HepG2 (cell line): ENCODE data around the gene CTCF. TPM values are rescaled to one million over a fixed set of nuclear protein-coding genes. Genes with fewer than 3 reads are reported as not detected.

Experiments used
- ATAC-seq: fragments of 200-7000 bp; cut with Tn5 transposase; 3 replicates; pipeline ENCODE4 v1.9.1; 2020; ENCODE audit warnings: mild to moderate bottlenecking, moderate library complexity
- BruUV-seq: library from RNA; stranded (reverse); fragments of 400-500 nt; replicated peaks from 2 replicates; lab custom pipeline; 2021; lab: Mats Ljungman, UMichigan
- CTCF ChIA-PET: fragments of 300-600 bp; formaldehyde crosslinking; extraction: SDS; loops from one replicate; lab custom pipeline; 2021; ENCODE audit warnings: low total read pairs, inconsistent platforms, low intra/inter-chr PET ratio; lab: Yijun Ruan, JAX
- POLR2A ChIA-PET: fragments of 350-600 bp; sonication (Branson Sonifier 250); formaldehyde crosslinking; loops from one replicate; lab custom pipeline; 2020; ENCODE audit warnings: antibody characterized with exemption, inconsistent platforms; lab: Yijun Ruan, JAX
- DNase-seq: peaks from one replicate; pipeline ENCODE4 v3.0.0-alpha.2; 2015; ENCODE audit warnings: low spot score
- FAIRE-seq: peaks from 3 replicates; lab custom pipeline; 2011; peaks lifted over from hg19 to GRCh38; lab: Jason Lieb, UNC
- H2AFZ ChIP-seq: one replicate; pipeline ENCODE4 v1.6.1; 2011; ENCODE audit warnings: low read length, inconsistent platforms
- H3K27ac ChIP-seq: fragments of 300-600 bp; 3 replicates; pipeline ENCODE4 v1.8.0; 2011; ENCODE audit warnings: mixed run types, mild to moderate bottlenecking, mixed read lengths, low read length, inconsistent platforms; ENCODE audit not compliant: insufficient read depth; ENCODE audit errors: extremely low read length
- H3K27me3 ChIP-seq, 2 experiments: fragments of 200-600 bp in 1 of 2; 2 replicates in 1 of 2; 3 replicates in 1 of 2; pipeline versions ENCODE4 v1.6.0 to v1.8.0; 2011; ENCODE audit warnings: low read length in 2 of 2, mild to moderate bottlenecking in 2 of 2, moderate library complexity in 2 of 2, inconsistent platforms in 1 of 2; ENCODE audit not compliant: insufficient read depth in 2 of 2, control insufficient read depth in 1 of 2
- H3K36me3 ChIP-seq, 2 experiments: fragments of 200-600 bp in 1 of 2; replicated peaks in 1 of 2; 2 replicates in 1 of 2; 3 replicates in 1 of 2; pipeline versions ENCODE4 v1.5.1 to v1.8.0; 2011; ENCODE audit warnings: low read length in 2 of 2, inconsistent platforms in 1 of 2; ENCODE audit not compliant: insufficient read depth in 2 of 2, control insufficient read depth in 1 of 2
- H3K4me1 ChIP-seq: 2 replicates; pipeline ENCODE4 v1.5.1; 2012; ENCODE audit warnings: low read length, inconsistent platforms; ENCODE audit not compliant: insufficient read depth
- H3K4me2 ChIP-seq: 2 replicates; pipeline ENCODE4 v1.6.0; 2011; ENCODE audit warnings: low read depth, low read length, inconsistent platforms
- H3K4me3 ChIP-seq, 3 experiments: fragments of 200-600 bp in 1 of 3; sonication (generic), shearing (Covaris generic) in 1 of 3; replicated peaks in 1 of 3; 2 replicates each; pipeline ENCODE4 v1.5.1; 2011 to 2016; ENCODE audit warnings: low read length in 3 of 3, inconsistent platforms in 2 of 3, low read depth in 2 of 3, mild to moderate bottlenecking in 2 of 3, control low read depth in 1 of 3, mixed read lengths in 1 of 3; ENCODE audit not compliant: insufficient read depth in 1 of 3
- H3K79me2 ChIP-seq: one replicate; pipeline ENCODE4 v1.6.1; 2011; ENCODE audit warnings: low read length, inconsistent platforms; ENCODE audit not compliant: insufficient read depth
- H3K9ac ChIP-seq: 2 replicates; pipeline ENCODE4 v1.6.0; 2011; ENCODE audit warnings: mild to moderate bottlenecking, low read depth, low read length, inconsistent platforms; ENCODE audit not compliant: insufficient read depth
- H3K9me3 ChIP-seq: 2 replicates; pipeline ENCODE4 v1.5.1; 2012; ENCODE audit warnings: mild to moderate bottlenecking, low read length
- H4K20me1 ChIP-seq: 2 replicates; pipeline ENCODE4 v1.6.0; 2011; ENCODE audit warnings: inconsistent platforms, mild to moderate bottlenecking, low read length, moderate library complexity; ENCODE audit not compliant: insufficient read depth
- BRCA1 ChIP-seq: sonication (generic); formaldehyde crosslinking; IDR thresholded peaks from 2 replicates; pipeline ENCODE4 v1.4.0; 2020; ENCODE audit warnings: missing genetic modification reagents
- KAT2B ChIP-seq: fragments of 150-350 bp; IDR thresholded peaks from 2 replicates; pipeline ENCODE4 v1.6.1; 2014; ENCODE audit warnings: low read depth, low read length, borderline replicate concordance
- MAFK ChIP-seq, 2 experiments: IDR thresholded peaks in 1 of 2; conservative IDR thresholded peaks in 1 of 2; 2 replicates each; pipeline ENCODE4 v1.6.1; 2011; ENCODE audit warnings: improper control_type of control experiment in 2 of 2, low read length in 2 of 2
- NR2C2 ChIP-seq: sonication (generic); formaldehyde crosslinking; IDR thresholded peaks from 2 replicates; pipeline ENCODE4 v1.4.0; 2020; ENCODE audit warnings: missing genetic modification reagents, mild to moderate bottlenecking, moderate library complexity, borderline replicate concordance
- PBX2 ChIP-seq: IDR thresholded peaks from 2 replicates; pipeline ENCODE4 v1.6.1; 2016; ENCODE audit warnings: control low read depth
- PRPF4 ChIP-seq: fragments of 200-400 bp; formaldehyde crosslinking; IDR thresholded peaks from 2 replicates; pipeline ENCODE4 v1.6.1; 2016; ENCODE audit warnings: low read length, low read depth; ENCODE audit not compliant: poor library complexity, severe bottlenecking
- RXRA ChIP-seq: sonication (generic); formaldehyde crosslinking; IDR thresholded peaks from 2 replicates; pipeline ENCODE4 v1.5.1; 2020; ENCODE audit warnings: missing genetic modification reagents
- RXRB ChIP-seq: IDR thresholded peaks from 2 replicates; pipeline ENCODE4 v1.6.1; 2016; ENCODE audit warnings: borderline replicate concordance, missing genetic modification reagents, missing compliant biosample characterization
- SKI ChIP-seq: fragments of 450-650 bp; IDR thresholded peaks from one replicate; pipeline ENCODE4 v1.6.1; 2018; ENCODE audit warnings: mild to moderate bottlenecking; ENCODE audit not compliant: partially characterized antibody
- TEAD3 ChIP-seq: optimal IDR thresholded peaks from 2 replicates; pipeline ENCODE3; 2016; ENCODE audit warnings: borderline replicate concordance
- ZNF143 ChIP-seq: sonication (generic); formaldehyde crosslinking; IDR thresholded peaks from 2 replicates; pipeline ENCODE4 v1.4.0; 2020; ENCODE audit warnings: missing genetic modification reagents
- ZNF296 ChIP-seq: sonication (generic); formaldehyde crosslinking; conservative IDR thresholded peaks from 2 replicates; pipeline ENCODE4 v1.5.0; 2020; ENCODE audit warnings: mild to moderate bottlenecking, missing genetic modification reagents
- ZNF639 ChIP-seq: conservative IDR thresholded peaks from 2 replicates; pipeline ENCODE4 v1.6.1; 2018; ENCODE audit warnings: missing genetic modification reagents
- ZNF644 ChIP-seq: IDR thresholded peaks from 2 replicates; pipeline ENCODE4 v1.6.1; 2016; ENCODE audit warnings: low read depth
- ZNF749 ChIP-seq: sonication (generic); formaldehyde crosslinking; IDR thresholded peaks from 2 replicates; pipeline ENCODE4 v1.8.0; 2022; ENCODE audit warnings: mild to moderate bottlenecking, missing genetic modification reagents, moderate library complexity, borderline replicate concordance
- ZNF878 ChIP-seq: sonication (generic); formaldehyde crosslinking; IDR thresholded peaks from 2 replicates; pipeline ENCODE4 v1.8.1; 2023; ENCODE audit warnings: mild to moderate bottlenecking, missing genetic modification reagents, moderate library complexity
- WGBS: methylation state at CpG from one replicate; pipeline ENCODE4 v1.1.6; 2017; ENCODE audit warnings: low lambda C conversion rate; 5-methylcytosine and 5-hydroxymethylcytosine counted together
- in situ Hi-C: cut with HindIII; loops from 2 replicates; pipeline ENCODE4 v1.10.0; 2017; ENCODE audit warnings: low pct_unique_long_range_greater_than_20kb; ENCODE audit not compliant: extremely low pct_ligation_motif_present
- intact Hi-C: fragments of 100-400 bp; cut with micrococcal nuclease; formaldehyde crosslinking; loops from one replicate; pipeline ENCODE4 v1.10.0; 2022; ENCODE audit not compliant: unreplicated experiment
- polyA plus RNA-seq, 8 experiments: library from polyadenylated mRNA; depleted of rRNA in 3 of 8; stranded (reverse) in 7 of 8; unstranded in 1 of 8; fragments of >200 nt; fragmentation: Illumina TruSeq in 4 of 8; extraction: Trizol in 4 of 8; gene quantifications; 2 replicates each; pipeline versions ENCODE4 v1.2.1 to v1.2.3, GENCODE V29; 2011 to 2016; ENCODE audit warnings: low read depth in 4 of 8, missing spikeins in 1 of 8, mixed read lengths in 1 of 8; ENCODE audit not compliant: insufficient read depth in 1 of 8
- total RNA-seq, 5 experiments: library from RNA; depleted of rRNA; stranded (reverse); fragments of >200 nt; fragmentation: Illumina TruSeq; extraction: Trizol; gene quantifications; 2 replicates each; pipeline ENCODE4 v1.2.3, GENCODE V29; 2016; ENCODE audit warnings: low read depth in 1 of 5
- TF ChIP-seq, protein P1 (sequence below): sonication (generic); formaldehyde crosslinking; IDR thresholded peaks from 2 replicates; pipeline ENCODE4 v1.4.0; 2020; ENCODE audit warnings: missing genetic modification reagents, low read depth, mild to moderate bottlenecking, borderline replicate concordance
- TF ChIP-seq, protein P2 (sequence below): sonication (generic); formaldehyde crosslinking; conservative IDR thresholded peaks from 2 replicates; pipeline ENCODE4 v1.4.0; 2020; ENCODE audit warnings: missing genetic modification reagents

CTCF gene
- total and polyA plus RNA-seq, 2 of the 13 experiments (the other 11 are each of a cell fraction or from before 2014, with no cell fraction given) = 19.5 to 37.5 TPM

- Histone ChIP-seq H3K36me3 (peaks cover 0 to 2% of the 10 kb centered on the region in 2 experiments; a peak in 1 of 5 replicates), H2AFZ (no peak overlapping the region), H3K4me3 (no peak overlapping the region), H4K20me1 (no peaks in the 10 kb centered on the region; the same call in 1 of the 2 replicates), H3K9ac (no peak overlapping the region), H3K27ac (no peak overlapping the region), H3K27me3 (no peaks in the 10 kb centered on the region), H3K79me2 (no peaks in the 10 kb centered on the region), H3K9me3 (no peaks in the 10 kb centered on the region), H3K4me2 (no peak overlapping the region), H3K4me1 (peaks cover 4% of the 10 kb centered on the region; the same call in 1 of the 2 replicates)
- no TSS peak for BruUV-seq
- CTCF ChIA-PET = interaction anchor here (3.5 kb wide), 1 partner anchor 96 kb away, joined by 37 read pairs; the partner anchor contains the start of gene CARMIL2
- intact Hi-C loops = no loop called here
- POLR2A ChIA-PET = no interaction called here
- DNase-seq = no peak
- 82% methylated on average over 4 of the region's 4 CpGs for WGBS
- TF ChIP-seq PRPF4 = no peak
- TF ChIP-seq RXRB = no peak
- no peak for TF ChIP-seq ZNF878 (CRISPR knock-in tag)
- no peak for TF ChIP-seq ZNF296 (CRISPR knock-in tag)
- no peak for TF ChIP-seq PBX2 (CRISPR knock-in tag)
- TF ChIP-seq KAT2B = no peak
- TF ChIP-seq ZNF639 (CRISPR knock-in tag) = no peak
- TF ChIP-seq, protein P1, sequence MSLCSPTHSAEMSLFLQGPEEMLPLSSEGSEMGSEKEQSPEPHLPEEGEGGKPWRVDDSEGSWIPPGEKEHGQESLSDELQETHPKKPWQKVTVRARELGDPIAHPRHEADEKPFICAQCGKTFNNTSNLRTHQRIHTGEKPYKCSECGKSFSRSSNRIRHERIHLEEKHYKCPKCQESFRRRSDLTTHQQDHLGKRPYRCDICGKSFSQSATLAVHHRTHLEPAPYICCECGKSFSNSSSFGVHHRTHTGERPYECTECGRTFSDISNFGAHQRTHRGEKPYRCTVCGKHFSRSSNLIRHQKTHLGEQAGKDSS (CRISPR knock-in tag) = no peak
- TF ChIP-seq RXRA (CRISPR knock-in tag) = no peak
- TF ChIP-seq, protein P2, sequence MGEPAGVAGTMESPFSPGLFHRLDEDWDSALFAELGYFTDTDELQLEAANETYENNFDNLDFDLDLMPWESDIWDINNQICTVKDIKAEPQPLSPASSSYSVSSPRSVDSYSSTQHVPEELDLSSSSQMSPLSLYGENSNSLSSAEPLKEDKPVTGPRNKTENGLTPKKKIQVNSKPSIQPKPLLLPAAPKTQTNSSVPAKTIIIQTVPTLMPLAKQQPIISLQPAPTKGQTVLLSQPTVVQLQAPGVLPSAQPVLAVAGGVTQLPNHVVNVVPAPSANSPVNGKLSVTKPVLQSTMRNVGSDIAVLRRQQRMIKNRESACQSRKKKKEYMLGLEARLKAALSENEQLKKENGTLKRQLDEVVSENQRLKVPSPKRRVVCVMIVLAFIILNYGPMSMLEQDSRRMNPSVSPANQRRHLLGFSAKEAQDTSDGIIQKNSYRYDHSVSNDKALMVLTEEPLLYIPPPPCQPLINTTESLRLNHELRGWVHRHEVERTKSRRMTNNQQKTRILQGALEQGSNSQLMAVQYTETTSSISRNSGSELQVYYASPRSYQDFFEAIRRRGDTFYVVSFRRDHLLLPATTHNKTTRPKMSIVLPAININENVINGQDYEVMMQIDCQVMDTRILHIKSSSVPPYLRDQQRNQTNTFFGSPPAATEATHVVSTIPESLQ (CRISPR knock-in tag) = no peak
- no peak for TF ChIP-seq ZNF143 (CRISPR knock-in tag)
- TF ChIP-seq ZNF644 = no peak
- TF ChIP-seq MAFK (conservative IDR thresholded peaks at IDR 0.05 in 1 of 2, IDR thresholded peaks at IDR 0.05 in 1 of 2; ENCODE audit: low read length in 2 of 2) = no peak
- no peak for TF ChIP-seq BRCA1
- no peak for TF ChIP-seq ZNF749 (CRISPR knock-in tag)
- TF ChIP-seq TEAD3 (CRISPR knock-in tag) = no peak
- TF ChIP-seq SKI = no peak
- no peak for TF ChIP-seq NR2C2 (CRISPR knock-in tag)
- in situ Hi-C loops = loop anchor here (5.0 kb wide), 1 partner anchor 98 kb away; the partner anchor contains the start of gene CARMIL2
- FAIRE-seq = no peak
- ATAC-seq = no peak
These were observed 13.1 kb upstream of the CTCF start for GRCh38 chr16:67549240-67549639.
